Activated T-cell treated with anti-CD3 and anti-CD28 coated beads, Interleukin-2, amount 50 U/mL, for 48 hours (primary cell): Measurements from ENCODE around the gene CHST13.

Source experiments
- DNase-seq, 2 experiments: peaks; one replicate each; pipeline ENCODE4 v3.0.0-alpha.2; 2020

CHST13 gene

GRCh38 chr3:126510308-126510910 lies 13.5 kb upstream of the CHST13 start:
- no peak for DNase-seq

- no peak for DNase-seq
These were observed 12.7 kb upstream of the CHST13 start for GRCh38 chr3:126511291-126511690.

- no peak for DNase-seq
These were observed 11.9 kb upstream of the CHST13 start for GRCh38 chr3:126512026-126512425.

GRCh38 chr3:126512916-126513650 lies 10.9 kb upstream of the CHST13 start:
- DNase-seq = no peak

- DNase-seq = no peak
These were observed 9.8 kb upstream of the CHST13 start for GRCh38 chr3:126514161-126514560.

- no peak for DNase-seq
These were observed 8.8 kb upstream of the CHST13 start for GRCh38 chr3:126515066-126515706.

GRCh38 chr3:126516152-126516935 lies 7.6 kb upstream of the CHST13 start:
- no peak for DNase-seq

GRCh38 chr3:126516936-126517290 lies 7.0 kb upstream of the CHST13 start:
- no peak for DNase-seq

- no peak for DNase-seq
These were observed 6.5 kb upstream of the CHST13 start, which contains the start of gene UROC1 for GRCh38 chr3:126517291-126517951. UROC1 (minus strand) TSS chr3:126517773; CDS start chr3:126517719, 54 bp downstream.

- DNase-seq = no peak
These were observed 5.8 kb upstream of the CHST13 start for GRCh38 chr3:126517986-126518778.

- DNase-seq = no peak
These were observed 5.2 kb upstream of the CHST13 start for GRCh38 chr3:126518779-126519177.

- no peak for DNase-seq
These were observed 4.2 kb upstream of the CHST13 start for GRCh38 chr3:126519506-126520455.

- no peak for DNase-seq
These were observed 2.6 kb upstream of the CHST13 start for GRCh38 chr3:126521122-126521891.

GRCh38 chr3:126522363-126522788 lies 1.6 kb upstream of the CHST13 start:
- peak; percentile 65 to 66 for DNase-seq

GRCh38 chr3:126524429-126524988 lies 554 bp downstream of the CHST13 start:
- DNase-seq = peak; percentile 26 to 29

- DNase-seq = no peak
These were observed 1.3 kb downstream of the CHST13 start for GRCh38 chr3:126525091-126525852.

GRCh38 chr3:126525853-126526667 lies 2.1 kb downstream of the CHST13 start:
- DNase-seq = no peak

- DNase-seq = no peak
These were observed 2.7 kb downstream of the CHST13 start for GRCh38 chr3:126526668-126527005.
